K562 (cell line): Measurements from ENCODE around the gene SIGMAR1. TPM values are rescaled to one million over a fixed set of nuclear protein-coding genes. Genes with fewer than 3 reads are reported as not detected.

Experiments
- ATAC-seq: fragments of 200-7000 bp; cut with Tn5 transposase; 3 replicates; pipeline ENCODE4 v1.9.1; 2020; ENCODE audit warnings: moderate library complexity
- BruUV-seq: library from RNA; stranded (reverse); fragments of 400-500 nt; replicated peaks from 2 replicates; lab custom pipeline; 2021; lab: Mats Ljungman, UMichigan
- CTCF ChIA-PET: fragments of 300-600 bp; formaldehyde crosslinking; extraction: SDS; loops from one replicate; lab custom pipeline; 2021; ENCODE audit warnings: low intra/inter-chr PET ratio; lab: Yijun Ruan, JAX
- POLR2A ChIA-PET: fragments of 300-600, 350-650 bp; sonication (Branson Sonifier 250); formaldehyde crosslinking; extraction: SDS; loops from one replicate; lab custom pipeline; 2021; ENCODE audit warnings: antibody characterized with exemption, inconsistent platforms; lab: Yijun Ruan, JAX
- DNase-seq, 4 experiments: peaks; one replicate each; pipeline versions ENCODE4 v3.0.0 to v3.0.0-alpha.2; 2011 to 2018; ENCODE audit warnings: low spot score in 3 of 4, mixed read lengths in 3 of 4; ENCODE audit errors: extremely low read depth in 1 of 4
- FAIRE-seq: peaks from 2 replicates; lab custom pipeline; 2011; peaks lifted over from hg19 to GRCh38; lab: Jason Lieb, UNC
- H2AFZ ChIP-seq: 2 replicates; pipeline ENCODE4 v1.6.0; 2011; ENCODE audit warnings: low read depth, low read length, control low read depth, inconsistent platforms
- H3K27ac ChIP-seq: fragments of 200-600 bp; 3 replicates; pipeline ENCODE4 v1.8.0; 2011; ENCODE audit warnings: low read depth, mild to moderate bottlenecking, control low read depth, inconsistent platforms, low read length, moderate library complexity, mixed read lengths; ENCODE audit errors: extremely low read depth
- H3K27me3 ChIP-seq, 2 experiments: fragments of 300-600 bp in 1 of 2; 2 replicates in 1 of 2; 3 replicates in 1 of 2; pipeline versions ENCODE4 v1.6.0 to v1.8.0; 2011; ENCODE audit warnings: inconsistent platforms in 2 of 2, low read length in 2 of 2, mild to moderate bottlenecking in 1 of 2, mixed read lengths in 1 of 2, moderate library complexity in 1 of 2; ENCODE audit not compliant: control insufficient read depth in 2 of 2, insufficient read depth in 2 of 2
- H3K36me3 ChIP-seq: fragments of 300-600 bp; 3 replicates; pipeline ENCODE4 v1.8.0; 2011; ENCODE audit warnings: mild to moderate bottlenecking, low read length, inconsistent platforms; ENCODE audit not compliant: control insufficient read depth, insufficient read depth
- H3K4me1 ChIP-seq, 2 experiments: fragments of 200-600 bp in 1 of 2; replicated peaks in 1 of 2; 2 replicates in 1 of 2; 3 replicates in 1 of 2; pipeline versions ENCODE4 v1.5.1 to v1.8.0; 2011; ENCODE audit warnings: inconsistent platforms in 2 of 2, low read length in 2 of 2, mild to moderate bottlenecking in 1 of 2, mixed read lengths in 1 of 2, moderate library complexity in 1 of 2; ENCODE audit not compliant: control insufficient read depth in 2 of 2, insufficient read depth in 2 of 2
- H3K4me2 ChIP-seq: 2 replicates; pipeline ENCODE4 v1.6.1; 2011; ENCODE audit warnings: low read length, control low read depth, inconsistent platforms, mixed read lengths; ENCODE audit not compliant: insufficient read depth
- H3K4me3 ChIP-seq: fragments of 200-600 bp; sonication (generic), shearing (Covaris generic); 2 replicates; pipeline ENCODE4 v1.5.1; 2016; ENCODE audit warnings: control low read depth, inconsistent platforms
- H3K79me2 ChIP-seq: fragments of 200-600 bp; 3 replicates; pipeline ENCODE4 v1.8.0; 2011; ENCODE audit warnings: low read length, inconsistent platforms; ENCODE audit not compliant: control insufficient read depth, insufficient read depth
- H3K9ac ChIP-seq, 2 experiments: 2 replicates each; pipeline versions ENCODE4 v1.6.0 to v1.6.1; 2011; ENCODE audit warnings: low read depth in 2 of 2, low read length in 2 of 2, control low read depth in 1 of 2, inconsistent platforms in 1 of 2, mild to moderate bottlenecking in 1 of 2, mixed read lengths in 1 of 2; ENCODE audit not compliant: insufficient read depth in 1 of 2
- H3K9me1 ChIP-seq: one replicate; pipeline ENCODE4 v1.6.0; 2011; ENCODE audit warnings: inconsistent platforms, mild to moderate bottlenecking, low read length, moderate library complexity; ENCODE audit not compliant: control insufficient read depth, insufficient read depth
- H3K9me3 ChIP-seq: replicated peaks from 2 replicates; pipeline ENCODE4 v1.5.1; 2011; ENCODE audit warnings: low read depth, low read length, inconsistent platforms; ENCODE audit not compliant: control insufficient read depth, insufficient read depth
- H4K20me1 ChIP-seq: replicated peaks from 2 replicates; pipeline ENCODE4 v1.6.1; 2011; ENCODE audit warnings: low read length, inconsistent platforms, mixed read lengths; ENCODE audit not compliant: control insufficient read depth, insufficient read depth
- ARID1B ChIP-seq: fragments of 450-650 bp; IDR thresholded peaks from 2 replicates; pipeline ENCODE4 v1.6.1; 2016; ENCODE audit warnings: antibody characterized with exemption, mild to moderate bottlenecking, inconsistent platforms
- CBX8 ChIP-seq: fragments of 200-600 bp; sonication (generic); IDR thresholded peaks from 2 replicates; pipeline ENCODE4 v1.6.1; 2012; ENCODE audit warnings: borderline replicate concordance, mixed run types, low read depth, mild to moderate bottlenecking, moderate library complexity, mixed read lengths, low read length, control low read depth, inconsistent platforms; ENCODE audit not compliant: poor library complexity, severe bottlenecking; ENCODE audit errors: extremely low read depth
- CTBP1 ChIP-seq: fragments of 450-650 bp; IDR thresholded peaks from 2 replicates; pipeline ENCODE4 v1.6.1; 2016; ENCODE audit warnings: borderline replicate concordance
- JUND ChIP-seq, 2 experiments: IDR thresholded peaks; 2 replicates in 1 of 2; 3 replicates in 1 of 2; pipeline ENCODE4 v1.6.1; 2011; ENCODE audit warnings: borderline replicate concordance in 2 of 2, low read depth in 2 of 2, low read length in 2 of 2, improper control_type of control experiment in 1 of 2, missing biosample characterization in 1 of 2, missing genetic modification characterization in 1 of 2, missing genetic modification reagents in 1 of 2
- RAD51 ChIP-seq: fragments of 450-650 bp; IDR thresholded peaks from 2 replicates; pipeline ENCODE4 v1.7.1; 2016; ENCODE audit warnings: low read depth, mild to moderate bottlenecking, borderline replicate concordance
- USF1 ChIP-seq: sonication (generic); formaldehyde crosslinking; IDR thresholded peaks from 2 replicates; pipeline ENCODE4 v1.9.0; 2022; ENCODE audit warnings: mild to moderate bottlenecking, missing genetic modification reagents
- ZNF282 ChIP-seq: sonication (generic); formaldehyde crosslinking; IDR thresholded peaks from 2 replicates; pipeline ENCODE4 v1.8.1; 2023; ENCODE audit warnings: missing genetic modification reagents
- ZNF592 ChIP-seq: fragments of 450-650 bp; IDR thresholded peaks from 2 replicates; pipeline ENCODE4 v1.6.1; 2017; ENCODE audit warnings: antibody characterized with exemption, mild to moderate bottlenecking
- WGBS: fragments of 100-300 bp; shearing (Covaris generic); methylation state at CpG from one replicate; pipeline ENCODE4 v1.1.6; 2016; ENCODE audit warnings: low coverage, mixed read lengths; ENCODE audit not compliant: insufficient coverage; ENCODE audit errors: missing lambda C conversion rate; 5-methylcytosine and 5-hydroxymethylcytosine counted together
- in situ Hi-C: fragments of 300-500 bp; cut with MboI; formaldehyde crosslinking; loops from 4 replicates; pipeline ENCODE4 v1.15.0; 2018; ENCODE audit warnings: inconsistent platforms, mixed read lengths
- intact Hi-C: fragments of 100-400 bp; cut with micrococcal nuclease; formaldehyde crosslinking; loops from 2 replicates; pipeline ENCODE4 v1.14.2; 2022
- polyA plus RNA-seq, 8 experiments: library from polyadenylated mRNA; depleted of rRNA in 4 of 8; stranded (reverse) in 5 of 8; unstranded in 3 of 8; fragments of >200 nt; fragmentation: Nextera tagmentation in 2 of 8; fragmentation: Illumina TruSeq in 1 of 8; extraction: Ambion mirVana in 2 of 8; extraction: Trizol in 1 of 8; gene quantifications; 2 replicates each; pipeline versions ENCODE4 v1.2.1 to v1.2.3, GENCODE V29; 2011 to 2014; ENCODE audit warnings: inconsistent platforms in 1 of 8, missing spikeins in 1 of 8
- total RNA-seq, 7 experiments: library from RNA; depleted of rRNA in 6 of 7; stranded (reverse); fragments of >200 nt in 6 of 7; fragmentation: Illumina TruSeq in 2 of 7; extraction: Trizol in 2 of 7; gene quantifications; 2 replicates each; pipeline versions ENCODE4 v1.2.1 to v1.2.3, GENCODE V29; 2011 to 2021; ENCODE audit warnings: low replicate concordance in 1 of 7
- TF ChIP-seq, protein P1 (sequence below): fragments of 450-650 bp; IDR thresholded peaks from 2 replicates; pipeline ENCODE4 v1.6.1; 2016
- TF ChIP-seq, protein P2 (sequence below): IDR thresholded peaks from 2 replicates; pipeline ENCODE4 v1.6.1; 2014; ENCODE audit warnings: antibody characterized with exemption

Gene SIGMAR1
- total and polyA plus RNA-seq, 9 of the 15 experiments (the other 6 are each of a cell fraction or from before 2014, with no cell fraction given), result 6.9 to 80.0 (median 35.2) TPM

DNA sequence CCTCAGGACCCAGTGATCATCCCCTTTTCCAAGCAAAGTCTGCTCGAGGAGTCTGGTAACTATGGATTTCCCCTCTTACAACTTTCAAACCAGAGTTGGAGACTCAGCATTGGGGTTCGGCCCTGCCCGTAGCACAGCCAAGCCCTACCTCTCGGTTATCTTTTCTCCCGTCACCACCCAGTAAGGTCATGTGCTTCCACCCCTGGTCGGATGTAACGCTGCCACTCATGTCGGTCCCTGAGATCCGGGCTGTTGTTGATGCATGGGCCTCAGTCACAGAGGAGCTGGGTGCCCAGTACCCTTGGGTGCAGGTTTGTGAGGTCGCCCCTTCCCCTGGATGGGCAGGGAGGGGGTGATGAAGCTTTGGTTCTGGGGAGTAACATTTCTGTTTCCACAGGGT is 10.1 kb upstream of the SIGMAR1 start:
- H3K4me2 ChIP-seq, result peak overlapping the region; percentile 92
- POLR2A ChIA-PET, result interaction anchor here (0.6 to 1.2 kb wide), 4 partner anchors 12 to 41 kb away, joined by 3 to 4 read pairs (median 3); no protein-coding TSS in a partner anchor
- H3K36me3 ChIP-seq, result peaks cover 27% of the 10 kb centered on the region; the same call in 2 of the 3 replicates
- peaks cover 7% of the 10 kb centered on the region for H3K9me1 ChIP-seq
- peak in 2 of 4 experiments; percentile 35 to 60 for DNase-seq
- no peaks in the 10 kb centered on the region for H4K20me1 ChIP-seq
- peak overlapping the region; percentile 84 for H3K4me3 ChIP-seq
- ATAC-seq, result peak; percentile 26; the same call in 2 of the 3 replicates
- WGBS, result 3% methylated on average over 3 of the region's 10 CpGs
- intact Hi-C loops (no loop called here), in situ Hi-C loops (no loop called here)
- H3K79me2 ChIP-seq, result peaks cover 21% of the 10 kb centered on the region
- FAIRE-seq, result peak; percentile 6
- peaks cover 29 to 39% of the 10 kb centered on the region in 2 experiments for H3K4me1 ChIP-seq
- CTCF ChIA-PET, result interaction anchor here (1.0 to 1.2 kb wide), 2 partner anchors 17 to 54 kb away, joined by 3 read pairs; no protein-coding TSS in a partner anchor
- BruUV-seq, result no TSS peak
- H3K9me3 ChIP-seq, result no peaks in the 10 kb centered on the region
- H3K9ac ChIP-seq, result peak overlapping the region; percentile 80 to 90
- peak overlapping the region; percentile 97 for H2AFZ ChIP-seq
- no peaks in the 10 kb centered on the region for H3K27me3 ChIP-seq
- peak overlapping the region; percentile 75; the same call in 2 of the 3 replicates for H3K27ac ChIP-seq
- TF ChIP-seq, protein P1, sequence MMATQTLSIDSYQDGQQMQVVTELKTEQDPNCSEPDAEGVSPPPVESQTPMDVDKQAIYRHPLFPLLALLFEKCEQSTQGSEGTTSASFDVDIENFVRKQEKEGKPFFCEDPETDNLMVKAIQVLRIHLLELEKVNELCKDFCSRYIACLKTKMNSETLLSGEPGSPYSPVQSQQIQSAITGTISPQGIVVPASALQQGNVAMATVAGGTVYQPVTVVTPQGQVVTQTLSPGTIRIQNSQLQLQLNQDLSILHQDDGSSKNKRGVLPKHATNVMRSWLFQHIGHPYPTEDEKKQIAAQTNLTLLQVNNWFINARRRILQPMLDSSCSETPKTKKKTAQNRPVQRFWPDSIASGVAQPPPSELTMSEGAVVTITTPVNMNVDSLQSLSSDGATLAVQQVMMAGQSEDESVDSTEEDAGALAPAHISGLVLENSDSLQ, result peak; percentile 79
- peak; percentile 23; the same call in 1 of the 2 replicates for TF ChIP-seq CTBP1
- TF ChIP-seq, protein P2, sequence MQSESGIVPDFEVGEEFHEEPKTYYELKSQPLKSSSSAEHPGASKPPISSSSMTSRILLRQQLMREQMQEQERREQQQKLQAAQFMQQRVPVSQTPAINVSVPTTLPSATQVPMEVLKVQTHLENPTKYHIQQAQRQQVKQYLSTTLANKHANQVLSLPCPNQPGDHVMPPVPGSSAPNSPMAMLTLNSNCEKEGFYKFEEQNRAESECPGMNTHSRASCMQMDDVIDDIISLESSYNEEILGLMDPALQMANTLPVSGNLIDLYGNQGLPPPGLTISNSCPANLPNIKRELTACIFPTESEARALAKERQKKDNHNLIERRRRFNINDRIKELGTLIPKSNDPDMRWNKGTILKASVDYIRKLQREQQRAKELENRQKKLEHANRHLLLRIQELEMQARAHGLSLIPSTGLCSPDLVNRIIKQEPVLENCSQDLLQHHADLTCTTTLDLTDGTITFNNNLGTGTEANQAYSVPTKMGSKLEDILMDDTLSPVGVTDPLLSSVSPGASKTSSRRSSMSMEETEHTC, result peak; percentile 63; the same call in 1 of the 2 replicates
- TF ChIP-seq ZNF282 (CRISPR knock-in tag), result no peak
- no peak for TF ChIP-seq JUND (IDR thresholded peaks at IDR 0.05; ENCODE audit: borderline replicate concordance, low read depth, low read length)
- 0 out of 3 replicates have a peak, but pooled peaks have one; percentile 10 for TF ChIP-seq JUND (tag; IDR thresholded peaks at IDR 0.05; ENCODE audit: borderline replicate concordance, low read depth, low read length)
- TF ChIP-seq CBX8, result no peak
- peak; percentile 60 for TF ChIP-seq USF1 (CRISPR knock-in tag)
- peak; percentile 27; the same call in 1 of the 2 replicates for TF ChIP-seq RAD51
- peak; percentile 52; the same call in 1 of the 2 replicates for TF ChIP-seq ZNF592
- no peak for TF ChIP-seq ARID1B
